Testis (tissue), 2 donors: Measurements from ENCODE around the gene PIK3CD.

Experiments used
- POLR2A ChIP-seq: fragments of 450-650 bp; IDR thresholded peaks from one replicate; pipeline ENCODE4 v1.6.1; 2017; ENCODE audit warnings: antibody characterized with exemption, mild to moderate bottlenecking, moderate library complexity
- TF ChIP-seq, protein P1 (sequence below), 3 experiments: fragments of 450-650 bp in 2 of 3; fragments of 200-600 bp in 1 of 3; sonication (generic) in 1 of 3; IDR thresholded peaks; one replicate each; pipeline ENCODE4 v1.5.1; 2016 to 2019; ENCODE audit warnings: antibody characterized with exemption in 3 of 3, mild to moderate bottlenecking in 2 of 3, moderate library complexity in 1 of 3

DNA sequence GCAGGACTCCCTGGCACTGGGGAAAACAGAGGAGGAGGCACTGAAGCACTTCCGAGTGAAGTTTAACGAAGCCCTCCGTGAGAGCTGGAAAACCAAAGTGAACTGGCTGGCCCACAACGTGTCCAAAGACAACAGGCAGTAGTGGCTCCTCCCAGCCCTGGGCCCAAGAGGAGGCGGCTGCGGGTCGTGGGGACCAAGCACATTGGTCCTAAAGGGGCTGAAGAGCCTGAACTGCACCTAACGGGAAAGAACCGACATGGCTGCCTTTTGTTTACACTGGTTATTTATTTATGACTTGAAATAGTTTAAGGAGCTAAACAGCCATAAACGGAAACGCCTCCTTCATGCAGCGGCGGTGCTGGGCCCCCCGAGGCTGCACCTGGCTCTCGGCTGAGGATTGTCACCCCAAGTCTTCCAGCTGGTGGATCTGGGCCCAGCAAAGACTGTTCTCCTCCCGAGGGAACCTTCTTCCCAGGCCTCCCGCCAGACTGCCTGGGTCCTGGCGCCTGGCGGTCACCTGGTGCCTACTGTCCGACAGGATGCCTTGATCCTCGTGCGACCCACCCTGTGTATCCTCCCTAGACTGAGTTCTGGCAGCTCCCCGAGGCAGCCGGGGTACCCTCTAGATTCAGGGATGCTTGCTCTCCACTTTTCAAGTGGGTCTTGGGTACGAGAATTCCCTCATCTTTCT lies 75.5 kb downstream of the PIK3CD start:
- no peak for TF ChIP-seq POLR2A
- TF ChIP-seq, protein P1, sequence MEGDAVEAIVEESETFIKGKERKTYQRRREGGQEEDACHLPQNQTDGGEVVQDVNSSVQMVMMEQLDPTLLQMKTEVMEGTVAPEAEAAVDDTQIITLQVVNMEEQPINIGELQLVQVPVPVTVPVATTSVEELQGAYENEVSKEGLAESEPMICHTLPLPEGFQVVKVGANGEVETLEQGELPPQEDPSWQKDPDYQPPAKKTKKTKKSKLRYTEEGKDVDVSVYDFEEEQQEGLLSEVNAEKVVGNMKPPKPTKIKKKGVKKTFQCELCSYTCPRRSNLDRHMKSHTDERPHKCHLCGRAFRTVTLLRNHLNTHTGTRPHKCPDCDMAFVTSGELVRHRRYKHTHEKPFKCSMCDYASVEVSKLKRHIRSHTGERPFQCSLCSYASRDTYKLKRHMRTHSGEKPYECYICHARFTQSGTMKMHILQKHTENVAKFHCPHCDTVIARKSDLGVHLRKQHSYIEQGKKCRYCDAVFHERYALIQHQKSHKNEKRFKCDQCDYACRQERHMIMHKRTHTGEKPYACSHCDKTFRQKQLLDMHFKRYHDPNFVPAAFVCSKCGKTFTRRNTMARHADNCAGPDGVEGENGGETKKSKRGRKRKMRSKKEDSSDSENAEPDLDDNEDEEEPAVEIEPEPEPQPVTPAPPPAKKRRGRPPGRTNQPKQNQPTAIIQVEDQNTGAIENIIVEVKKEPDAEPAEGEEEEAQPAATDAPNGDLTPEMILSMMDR (IDR thresholded peaks at IDR 0.05), result no peak
